Measurements from ENCODE around the gene IPO13.

Gene IPO13

DNA sequence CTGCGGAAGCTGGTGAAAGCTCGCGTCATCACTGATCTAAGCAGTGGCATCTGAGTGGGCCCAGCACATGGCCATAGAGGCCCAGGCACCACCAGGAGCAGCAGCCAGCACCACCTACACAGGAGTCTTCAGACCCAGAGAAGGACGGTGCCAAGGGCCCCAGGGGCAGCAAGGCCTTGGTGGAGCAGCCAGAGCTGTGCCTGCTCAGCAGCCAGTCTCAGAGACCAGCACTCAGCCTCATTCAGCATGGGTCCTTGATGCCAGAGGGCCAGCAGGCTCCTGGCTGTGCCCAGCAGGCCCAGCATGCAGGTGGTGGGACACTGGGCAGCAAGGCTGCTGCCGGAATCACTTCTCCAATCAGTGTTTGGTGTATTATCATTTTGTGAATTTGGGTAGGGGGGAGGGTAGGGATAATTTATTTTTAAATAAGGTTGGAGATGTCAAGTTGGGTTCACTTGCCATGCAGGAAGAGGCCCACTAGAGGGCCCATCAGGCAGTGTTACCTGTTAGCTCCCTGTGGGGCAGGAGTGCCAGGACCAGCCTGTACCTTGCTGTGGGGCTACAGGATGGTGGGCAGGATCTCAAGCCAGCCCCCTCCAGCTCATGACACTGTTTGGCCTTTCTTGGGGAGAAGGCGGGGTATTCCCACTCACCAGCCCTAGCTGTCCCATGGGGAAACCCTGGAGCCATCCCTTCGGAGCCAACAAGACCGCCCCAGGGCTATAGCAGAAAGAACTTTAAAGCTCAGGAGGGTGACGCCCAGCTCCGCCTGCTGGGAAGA, 16.4 kb upstream of the IPO13 start:
- in situ Hi-C loops (cut with MboI; ENCODE audit: low sequenced_read_pairs) = no loop called here

DNA sequence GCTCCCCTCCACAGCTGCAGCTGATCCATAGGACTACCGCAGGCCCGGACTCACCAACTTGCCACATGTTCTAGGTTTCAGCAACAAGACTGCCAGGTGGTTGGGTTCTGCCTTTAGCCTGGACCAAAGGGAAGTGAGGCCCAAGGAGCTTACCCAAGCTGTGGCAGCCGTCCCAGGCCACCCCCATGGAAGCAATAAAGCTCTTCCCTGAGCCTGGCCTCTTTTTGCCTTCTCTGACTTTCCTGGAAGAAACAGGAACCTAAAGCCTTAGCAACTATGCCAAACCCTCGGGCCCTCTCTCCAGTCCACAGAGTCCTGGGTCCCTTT, 15.8 kb upstream of the IPO13 start:
- in situ Hi-C loops (cut with MboI; ENCODE audit: low sequenced_read_pairs) = no loop called here

DNA sequence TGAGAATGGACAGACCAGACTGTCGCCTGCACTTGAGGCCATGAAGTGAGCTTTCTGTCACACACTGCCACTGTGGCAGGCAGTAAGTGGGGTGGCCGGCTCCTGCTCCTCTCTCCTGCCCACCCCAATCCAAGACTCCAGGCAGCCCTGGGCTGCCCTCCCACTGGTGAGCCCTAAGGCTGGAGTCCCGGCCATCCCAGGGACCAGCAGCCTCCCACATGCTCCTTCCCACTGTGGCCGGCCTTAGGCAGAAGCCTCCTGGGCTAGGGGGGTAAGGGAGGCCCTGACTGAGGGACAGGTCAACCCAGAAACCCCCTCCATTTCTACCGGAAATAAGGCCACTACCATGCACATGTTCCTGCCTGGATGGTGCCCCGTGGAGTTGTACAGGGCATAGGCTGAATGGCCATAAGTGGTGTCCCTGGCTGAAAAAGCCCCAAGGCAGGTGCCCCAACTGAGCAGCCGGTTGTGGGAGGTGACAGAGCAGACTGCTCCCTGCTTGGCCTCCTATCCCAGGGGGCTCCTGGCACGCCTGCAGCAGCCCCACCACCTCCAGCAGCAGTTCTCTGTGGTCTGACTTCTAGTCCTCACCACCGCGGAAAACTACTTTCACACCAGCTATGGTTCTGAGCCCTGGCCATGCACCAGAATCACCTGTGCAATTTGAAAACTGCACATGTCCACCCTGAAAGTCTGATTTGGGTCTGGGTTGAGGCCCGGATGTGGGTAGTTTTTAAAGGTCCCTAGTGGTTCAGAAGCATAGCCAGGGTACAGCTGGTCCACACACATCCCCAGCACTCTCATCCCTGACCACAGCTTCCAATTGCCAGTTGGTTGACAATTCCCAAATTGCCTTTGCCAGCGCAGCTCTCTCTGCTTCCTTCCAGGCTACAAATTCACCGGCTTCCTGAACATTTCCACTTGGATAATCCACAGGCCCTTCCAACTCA, 14.8 kb upstream of the IPO13 start:
- in situ Hi-C loops (cut with MboI; ENCODE audit: low sequenced_read_pairs) = no loop called here

DNA sequence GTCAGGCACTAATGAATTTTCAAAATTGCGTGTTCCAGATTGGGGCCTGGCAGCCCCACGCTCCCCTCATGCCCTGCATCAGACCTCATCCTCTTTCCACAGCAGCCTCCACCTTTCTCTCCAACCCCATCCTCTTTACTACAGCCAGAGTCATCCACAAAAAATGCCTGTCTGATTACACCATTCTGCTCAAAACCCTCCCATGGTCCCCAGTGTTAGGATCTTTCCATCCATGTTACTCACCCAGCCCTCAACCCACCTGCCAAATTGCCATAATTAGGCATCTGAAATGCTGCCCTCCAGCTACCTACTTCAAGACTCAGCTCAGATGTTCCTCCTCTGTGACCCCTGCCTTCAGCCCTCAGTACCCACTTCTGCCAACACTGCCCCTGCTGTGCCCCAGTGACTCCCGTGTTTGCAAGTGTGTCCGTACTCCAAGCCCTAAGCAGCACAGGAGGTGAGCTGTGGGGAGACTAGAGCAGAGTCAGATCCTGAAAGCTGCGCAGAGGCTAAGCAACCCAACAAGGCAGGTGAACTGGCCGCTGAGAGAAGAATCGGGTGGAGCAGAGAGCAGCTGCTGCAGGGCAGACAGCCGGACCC, 13.9 kb upstream of the IPO13 start:
- in situ Hi-C loops (cut with MboI; ENCODE audit: low sequenced_read_pairs) = no loop called here

DNA sequence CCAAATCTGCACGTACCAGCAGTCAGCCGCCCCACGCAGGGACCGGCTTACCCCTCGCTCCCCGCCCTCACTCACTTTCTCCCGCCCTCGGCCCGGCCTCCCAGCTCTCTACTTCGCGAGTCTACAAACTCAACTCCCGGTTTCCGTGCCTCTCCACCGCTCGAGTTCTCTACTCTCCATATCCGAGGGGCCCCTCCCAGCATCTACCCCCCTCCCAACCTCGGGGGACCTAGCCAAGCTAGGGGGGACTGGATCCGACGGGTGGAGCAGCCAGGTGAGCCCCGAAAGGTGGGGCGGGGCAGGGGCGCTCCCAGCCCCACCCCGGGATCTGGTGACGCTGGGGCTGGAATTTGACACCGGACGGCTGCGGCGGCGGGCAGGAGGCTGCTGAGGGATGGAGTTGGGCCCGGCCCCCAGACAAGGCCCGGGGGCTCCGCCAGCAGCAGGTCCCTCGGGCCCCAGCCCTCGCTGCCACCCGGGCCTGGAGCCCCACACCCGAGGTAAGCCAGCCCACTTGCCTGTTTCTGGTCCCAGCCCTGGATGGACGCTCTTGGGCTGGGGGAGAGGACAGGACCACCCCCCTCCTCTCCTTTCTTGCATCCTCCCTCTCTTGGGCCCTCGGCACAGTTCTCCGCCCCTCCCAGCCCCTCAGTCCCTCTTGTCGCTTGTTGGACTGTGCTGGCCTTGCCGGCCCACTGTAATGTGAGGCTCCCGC, 13.2 kb upstream of the IPO13 start, which contains the start of gene ARTN:
TSS of gene ARTN (plus strand) at position 416 of the 715 bp plus-strand sequence. CDS start 1,856 bp downstream, outside the sequence.
- in situ Hi-C loops (cut with MboI; ENCODE audit: low sequenced_read_pairs) = no loop called here

DNA sequence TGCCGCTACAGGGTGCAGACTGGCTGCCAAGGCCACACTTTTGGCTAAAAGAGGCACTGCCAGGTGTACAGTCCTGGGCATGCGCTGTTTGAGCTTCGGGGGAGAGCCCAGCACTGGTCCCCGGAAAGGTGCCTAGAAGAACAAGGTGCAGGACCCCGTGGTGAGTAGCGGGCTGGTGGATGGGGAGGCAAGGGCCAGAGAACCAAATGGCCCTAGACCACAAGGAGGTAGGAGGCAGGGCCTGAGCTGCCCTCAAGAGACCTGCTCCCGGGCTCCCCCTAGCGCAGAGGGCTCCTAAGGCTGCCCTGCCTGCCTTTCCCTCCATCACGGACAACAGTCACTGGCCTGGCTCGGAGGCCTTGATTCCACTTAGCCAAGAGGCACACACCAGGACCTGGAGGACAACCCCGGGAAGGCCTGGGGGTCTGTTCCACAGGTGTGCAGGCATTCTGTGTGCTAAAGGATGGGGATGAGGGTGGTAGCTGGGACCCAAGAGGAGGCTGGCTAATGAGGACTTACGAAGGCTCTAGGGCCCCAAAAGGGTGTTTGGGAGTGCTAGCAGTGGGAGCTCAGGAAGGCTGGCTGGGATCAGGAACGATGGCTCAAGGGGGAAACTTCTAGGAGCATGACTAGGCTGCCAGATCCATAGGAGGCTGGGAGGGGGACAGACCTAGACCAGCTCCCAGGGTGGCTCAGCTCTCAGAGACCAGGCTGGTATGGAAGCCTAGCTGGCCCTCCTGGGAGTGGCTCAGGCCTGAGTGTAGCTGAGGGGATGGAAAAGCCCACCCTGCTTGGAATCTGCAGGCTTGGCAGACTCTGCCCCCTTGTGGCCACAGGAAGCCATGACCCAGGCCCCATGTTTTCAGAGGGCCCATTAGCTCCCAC, 12.4 kb upstream of the IPO13 start:
- in situ Hi-C loops (cut with MboI; ENCODE audit: low sequenced_read_pairs) = no loop called here

DNA sequence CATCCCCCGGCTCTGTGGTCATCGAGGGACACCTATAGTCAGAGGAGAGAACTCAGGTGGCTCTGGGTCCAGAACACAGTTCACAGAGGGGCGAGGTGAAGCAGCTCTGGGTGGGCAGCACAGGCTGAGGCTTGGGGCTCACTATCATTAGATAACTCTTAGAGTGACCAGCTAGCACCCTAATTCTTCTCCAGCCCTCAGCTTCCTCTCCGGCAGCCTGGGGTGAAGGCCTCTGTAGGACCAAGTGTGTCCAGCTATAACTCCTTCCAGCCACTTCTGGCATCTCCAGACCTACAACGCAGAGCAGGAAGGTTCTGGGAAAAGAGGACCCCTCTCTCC, 11.8 kb upstream of the IPO13 start:
- in situ Hi-C loops (cut with MboI; ENCODE audit: low sequenced_read_pairs) = no loop called here

DNA sequence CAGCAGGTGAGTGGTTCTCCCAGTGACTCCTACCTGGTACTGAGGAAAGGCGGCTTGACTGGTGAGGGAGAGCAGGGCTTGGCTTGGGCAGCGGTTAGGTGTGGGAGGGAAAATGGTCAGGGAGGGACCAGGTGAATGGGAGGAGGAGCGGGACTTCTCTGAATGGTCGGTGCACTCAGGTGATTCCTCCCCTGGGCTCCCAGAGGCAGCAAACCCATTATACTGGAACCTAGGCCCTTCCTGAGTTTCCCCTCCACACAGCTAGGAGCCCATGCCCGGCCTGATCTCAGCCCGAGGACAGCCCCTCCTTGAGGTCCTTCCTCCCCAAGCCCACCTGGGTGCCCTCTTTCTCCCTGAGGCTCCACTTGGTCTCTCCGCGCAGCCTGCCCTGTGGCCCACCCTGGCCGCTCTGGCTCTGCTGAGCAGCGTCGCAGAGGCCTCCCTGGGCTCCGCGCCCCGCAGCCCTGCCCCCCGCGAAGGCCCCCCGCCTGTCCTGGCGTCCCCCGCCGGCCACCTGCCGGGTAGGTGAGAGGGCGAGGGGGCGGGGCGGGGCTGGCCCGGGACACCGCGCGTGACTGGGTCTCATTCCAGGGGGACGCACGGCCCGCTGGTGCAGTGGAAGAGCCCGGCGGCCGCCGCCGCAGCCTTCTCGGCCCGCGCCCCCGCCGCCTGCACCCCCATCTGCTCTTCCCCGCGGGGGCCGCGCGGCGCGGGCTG, 10.9 kb upstream of the IPO13 start:
- in situ Hi-C loops (cut with MboI; ENCODE audit: low sequenced_read_pairs) = no loop called here

DNA sequence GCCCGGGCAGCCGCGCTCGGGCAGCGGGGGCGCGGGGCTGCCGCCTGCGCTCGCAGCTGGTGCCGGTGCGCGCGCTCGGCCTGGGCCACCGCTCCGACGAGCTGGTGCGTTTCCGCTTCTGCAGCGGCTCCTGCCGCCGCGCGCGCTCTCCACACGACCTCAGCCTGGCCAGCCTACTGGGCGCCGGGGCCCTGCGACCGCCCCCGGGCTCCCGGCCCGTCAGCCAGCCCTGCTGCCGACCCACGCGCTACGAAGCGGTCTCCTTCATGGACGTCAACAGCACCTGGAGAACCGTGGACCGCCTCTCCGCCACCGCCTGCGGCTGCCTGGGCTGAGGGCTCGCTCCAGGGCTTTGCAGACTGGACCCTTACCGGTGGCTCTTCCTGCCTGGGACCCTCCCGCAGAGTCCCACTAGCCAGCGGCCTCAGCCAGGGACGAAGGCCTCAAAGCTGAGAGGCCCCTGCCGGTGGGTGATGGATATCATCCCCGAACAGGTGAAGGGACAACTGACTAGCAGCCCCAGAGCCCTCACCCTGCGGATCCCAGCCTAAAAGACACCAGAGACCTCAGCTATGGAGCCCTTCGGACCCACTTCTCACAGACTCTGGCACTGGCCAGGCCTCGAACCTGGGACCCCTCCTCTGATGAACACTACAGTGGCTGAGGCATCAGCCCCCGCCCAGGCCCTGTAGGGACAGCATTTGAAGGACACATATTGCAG, 10.2 kb upstream of the IPO13 start:
- in situ Hi-C loops (cut with MboI; ENCODE audit: low sequenced_read_pairs) = no loop called here

DNA sequence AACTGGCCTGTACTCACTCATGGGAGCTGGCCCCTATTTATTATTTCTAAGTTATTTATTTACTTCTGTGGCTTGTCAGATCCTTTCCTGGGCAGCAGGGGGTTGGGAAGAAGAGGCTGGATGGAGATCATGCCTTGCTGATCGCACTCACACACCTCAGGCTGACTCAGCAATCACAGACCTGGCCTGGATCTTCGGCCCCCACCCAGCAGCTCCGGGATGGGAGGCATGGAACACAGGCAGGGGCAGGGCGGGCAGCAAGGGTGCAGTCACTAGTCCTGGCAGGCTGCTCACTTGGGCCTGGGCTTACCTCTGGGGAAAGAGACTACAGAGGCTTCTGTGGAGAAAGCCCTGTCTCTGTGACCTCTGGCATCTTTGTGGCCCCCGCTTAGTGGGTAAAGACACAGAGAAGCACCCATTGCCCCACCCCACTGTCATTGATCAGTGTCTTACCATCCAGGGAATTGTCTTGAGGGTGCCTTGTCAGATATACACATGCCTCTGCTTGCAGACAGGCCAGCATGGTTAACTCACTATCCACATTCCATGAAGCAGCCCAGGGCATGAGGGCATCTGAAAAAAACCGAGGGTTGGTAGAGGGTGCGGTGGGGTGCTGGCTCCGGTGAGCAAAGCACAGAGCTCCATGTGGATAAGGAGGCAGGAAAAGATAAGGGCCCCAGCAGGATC, 9.4 kb upstream of the IPO13 start:
- in situ Hi-C loops (cut with MboI; ENCODE audit: low sequenced_read_pairs) = no loop called here

DNA sequence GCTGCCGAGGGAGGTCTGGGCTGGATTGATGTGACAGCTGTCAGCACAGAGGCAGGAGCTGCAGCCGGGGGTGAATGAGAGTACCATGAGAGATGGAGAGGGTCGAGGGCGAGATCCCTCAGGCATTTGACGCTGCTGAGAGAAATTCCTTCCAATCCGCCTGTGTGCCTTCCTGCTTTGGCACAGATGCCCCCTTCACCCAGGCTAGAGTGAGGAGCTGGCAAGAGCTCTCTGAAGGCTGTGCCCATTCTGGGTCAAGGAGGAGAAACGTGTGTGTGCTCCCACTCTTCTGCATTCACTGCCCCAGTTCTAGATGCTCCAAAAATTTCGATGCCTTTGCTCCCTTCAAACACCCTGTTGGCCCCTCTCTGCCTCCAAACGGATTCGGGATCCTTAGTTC, 8.4 kb upstream of the IPO13 start:
- in situ Hi-C loops (cut with MboI; ENCODE audit: low sequenced_read_pairs) = no loop called here

DNA sequence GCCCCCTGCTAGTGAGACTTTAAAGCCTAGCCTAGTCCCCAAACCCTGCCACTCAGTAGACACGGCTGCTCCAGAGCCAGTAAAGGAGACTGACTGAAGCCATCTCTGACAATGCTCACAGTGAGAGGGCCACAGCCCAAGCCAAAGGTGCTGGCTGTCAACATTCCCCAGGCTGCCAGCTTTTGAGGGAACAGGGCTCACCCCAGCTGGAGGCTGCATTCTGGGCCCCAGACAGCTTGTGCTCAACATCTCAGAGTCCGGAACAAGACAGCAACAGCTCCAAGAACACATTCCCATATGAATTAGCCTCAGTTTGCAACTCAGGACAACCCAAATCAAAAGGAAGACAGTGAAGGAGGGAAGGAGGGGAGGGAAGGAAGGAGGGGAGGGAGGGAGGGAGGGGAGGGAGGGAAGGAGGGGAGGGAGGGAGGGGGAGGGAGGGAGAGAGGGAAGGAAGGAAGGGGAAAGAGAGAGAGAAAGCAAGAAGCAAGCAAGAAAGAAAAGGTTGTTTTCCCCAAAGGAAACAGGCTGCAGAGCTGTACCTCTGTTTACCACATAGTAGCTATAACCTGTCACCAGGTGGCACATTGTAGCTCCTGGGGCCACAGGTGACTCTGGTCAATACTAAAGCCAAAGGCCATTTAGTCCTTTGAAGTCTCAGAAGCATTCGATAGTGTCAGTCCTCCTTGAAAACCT, 7.7 kb upstream of the IPO13 start:
- in situ Hi-C loops (cut with MboI; ENCODE audit: low sequenced_read_pairs) = no loop called here

DNA sequence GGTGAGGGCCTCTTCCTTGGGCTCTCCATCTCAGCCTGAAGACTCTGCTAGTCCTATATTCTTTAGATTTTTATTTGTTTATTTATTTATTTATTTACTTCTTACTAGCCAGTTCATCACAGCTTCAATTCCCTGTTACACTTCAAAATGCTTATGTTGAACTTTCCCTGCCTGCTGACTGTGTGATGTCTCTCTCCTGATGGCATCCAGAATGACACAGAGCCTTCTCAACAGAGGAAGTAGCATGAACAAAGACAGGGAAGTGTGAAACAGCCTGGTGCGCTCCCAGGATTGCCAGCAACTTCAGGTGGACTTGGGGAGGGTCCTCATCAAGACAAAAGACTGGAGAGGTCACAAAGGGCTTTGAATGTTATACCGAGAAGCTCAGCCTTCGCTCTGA, 4.3 kb upstream of the IPO13 start:
- in situ Hi-C loops (cut with MboI; ENCODE audit: low sequenced_read_pairs) = no loop called here

DNA sequence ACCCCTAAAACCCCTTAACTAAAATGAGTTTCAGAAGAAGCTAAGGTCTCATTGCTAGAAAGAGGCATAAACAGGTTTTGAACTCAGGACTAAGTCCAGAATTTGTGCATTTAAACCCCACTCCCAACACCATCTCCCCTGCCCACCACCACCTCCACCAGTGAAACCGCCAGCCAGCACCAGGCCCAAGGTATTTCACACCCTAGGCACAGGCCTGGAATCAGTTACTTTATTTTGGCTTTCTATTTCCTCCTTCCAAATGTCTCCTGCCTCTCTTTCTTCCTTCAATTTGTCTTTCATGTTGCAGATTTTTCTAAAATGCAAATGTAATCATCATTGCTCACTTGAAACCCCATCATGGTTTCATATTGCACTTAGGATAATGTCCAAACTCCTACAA, 1.9 kb upstream of the IPO13 start:
- in situ Hi-C loops (cut with MboI; ENCODE audit: low sequenced_read_pairs) = no loop called here

DNA sequence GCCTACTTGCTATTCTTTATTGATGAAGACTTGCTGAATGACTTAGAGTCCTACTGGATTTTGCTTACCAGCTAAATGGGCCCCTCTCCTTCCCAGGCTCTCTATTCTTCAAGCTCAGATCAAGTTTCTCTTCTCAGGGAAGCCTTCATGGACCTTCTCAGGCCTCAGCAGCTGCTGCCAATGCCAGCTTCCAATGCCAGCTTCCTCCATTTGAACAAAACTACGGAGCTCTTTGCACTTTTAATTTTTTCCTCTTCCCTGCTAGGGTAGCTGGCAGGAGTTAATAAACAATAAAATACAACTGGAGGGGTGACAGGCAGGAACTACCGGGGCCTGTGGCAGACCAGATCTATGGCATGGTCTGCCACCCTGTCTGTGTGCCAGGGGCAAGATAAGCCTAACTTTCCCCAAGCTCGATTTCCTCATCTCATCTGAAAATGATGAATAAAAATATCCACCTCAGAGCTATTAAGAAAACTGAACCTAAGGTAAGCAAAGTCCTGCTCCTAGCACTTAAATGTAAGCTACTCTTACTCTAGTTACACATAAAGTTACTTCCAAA, 995 bp upstream of the IPO13 start:
- in situ Hi-C loops (cut with MboI; ENCODE audit: low sequenced_read_pairs) = no loop called here

DNA sequence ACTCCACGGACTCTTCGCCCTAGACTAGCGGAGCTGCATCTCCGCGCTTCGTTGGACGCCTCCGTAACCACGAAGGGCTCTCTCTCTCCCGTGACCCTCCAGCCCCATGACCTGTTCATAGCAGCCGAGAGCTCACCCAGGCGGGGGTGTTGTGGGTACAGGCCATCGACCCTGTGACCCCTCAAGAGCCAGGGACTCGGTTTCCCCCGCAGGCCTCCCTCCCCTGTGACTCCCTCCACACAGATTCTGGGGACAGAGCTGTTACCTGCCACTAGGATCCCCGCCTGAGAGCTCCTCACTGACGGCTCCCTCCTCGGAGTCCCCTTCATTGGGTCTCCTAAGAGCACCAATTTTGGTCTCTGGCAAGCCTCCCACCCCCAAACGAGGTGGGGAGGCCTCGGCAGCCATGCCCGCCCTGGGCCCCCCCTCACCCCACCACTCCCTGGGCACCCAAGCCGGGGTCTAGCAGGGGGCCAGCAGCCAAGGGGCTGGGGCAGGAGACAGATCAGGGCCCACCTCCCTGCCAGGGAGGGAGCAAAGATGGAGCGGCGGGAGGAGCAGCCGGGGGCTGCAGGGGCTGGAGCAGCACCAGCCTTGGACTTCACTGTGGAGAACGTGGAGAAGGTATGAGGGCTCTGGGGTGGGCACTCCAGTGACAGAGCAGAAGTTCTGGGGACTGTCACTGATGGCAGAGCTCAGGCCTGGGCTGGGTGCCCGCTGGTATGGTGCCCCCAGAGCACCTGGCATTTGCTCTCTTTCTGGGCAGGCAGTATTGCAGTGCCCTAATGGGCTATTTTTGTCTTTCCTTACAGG, 517 bp downstream of the IPO13 start:
- in situ Hi-C loops (cut with MboI; ENCODE audit: low sequenced_read_pairs) = no loop called here

All from HL-60/S4 treated with retinoic acid at 250 ng/mL for 4 days and 3 days (cell line).